Measurements from ENCODE around the gene BTNL9.

- TF ChIP-seq CTCF (conservative IDR thresholded peaks at IDR 0.05; ENCODE audit: low read depth, low read length) (no peak), EZH2 (IDR thresholded peaks at IDR 0.05; ENCODE audit: low read length, unreplicated experiment) (no peak), EZH2phosphoT487 (IDR thresholded peaks at IDR 0.05; ENCODE audit: borderline replicate concordance, low read length) (no peak)
These were observed 68.6 kb downstream of the BTNL9 start for GRCh38 chr5:181108578-181109165.

All from PC-3 (cell line).